ENCODE data around the gene EML3. TPM values are rescaled to one million over a fixed set of nuclear protein-coding genes. Genes with fewer than 3 reads are reported as not detected.
A peak's percentile ranks its signal among the peaks of the same experiment; 100 is the strongest.

EML3 gene
- total and polyA plus RNA-seq, 3 donors from 2014 or later, result 29.3 to 57.8 (median 39.3) TPM

DNA sequence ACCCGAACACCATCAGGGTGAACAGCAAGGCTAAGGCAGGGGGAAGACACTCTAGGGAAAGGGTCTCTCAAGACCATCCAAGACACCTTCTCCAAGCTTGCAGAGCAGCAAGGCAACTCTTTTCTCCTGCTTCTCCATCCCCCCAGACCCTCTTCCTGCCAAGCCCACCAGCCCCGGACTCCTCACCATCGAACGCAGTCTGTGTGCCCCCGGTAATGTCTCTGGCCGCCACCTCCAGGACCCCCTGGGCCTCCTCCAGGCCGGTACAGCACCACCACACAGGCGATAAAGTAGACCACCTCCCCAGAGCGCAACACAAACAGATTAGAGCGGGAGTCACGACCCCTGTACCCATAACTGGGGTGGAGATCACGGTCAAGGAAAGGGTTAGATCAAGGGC lies 3.8 kb downstream of the EML3 start:
- Histone ChIP-seq H3K9me3 (no peaks in the 10 kb centered on the region), H3K36me3 (ENCODE audit: low read depth, missing control alignments) (no peaks in the 10 kb centered on the region), H3K27me3 (no peaks in the 10 kb centered on the region), H3K4me1 (peaks cover 29% of the 10 kb centered on the region), H3K27ac (no peak overlapping the region), H3K4me3 (no peak overlapping the region)
- TF ChIP-seq, protein P1, sequence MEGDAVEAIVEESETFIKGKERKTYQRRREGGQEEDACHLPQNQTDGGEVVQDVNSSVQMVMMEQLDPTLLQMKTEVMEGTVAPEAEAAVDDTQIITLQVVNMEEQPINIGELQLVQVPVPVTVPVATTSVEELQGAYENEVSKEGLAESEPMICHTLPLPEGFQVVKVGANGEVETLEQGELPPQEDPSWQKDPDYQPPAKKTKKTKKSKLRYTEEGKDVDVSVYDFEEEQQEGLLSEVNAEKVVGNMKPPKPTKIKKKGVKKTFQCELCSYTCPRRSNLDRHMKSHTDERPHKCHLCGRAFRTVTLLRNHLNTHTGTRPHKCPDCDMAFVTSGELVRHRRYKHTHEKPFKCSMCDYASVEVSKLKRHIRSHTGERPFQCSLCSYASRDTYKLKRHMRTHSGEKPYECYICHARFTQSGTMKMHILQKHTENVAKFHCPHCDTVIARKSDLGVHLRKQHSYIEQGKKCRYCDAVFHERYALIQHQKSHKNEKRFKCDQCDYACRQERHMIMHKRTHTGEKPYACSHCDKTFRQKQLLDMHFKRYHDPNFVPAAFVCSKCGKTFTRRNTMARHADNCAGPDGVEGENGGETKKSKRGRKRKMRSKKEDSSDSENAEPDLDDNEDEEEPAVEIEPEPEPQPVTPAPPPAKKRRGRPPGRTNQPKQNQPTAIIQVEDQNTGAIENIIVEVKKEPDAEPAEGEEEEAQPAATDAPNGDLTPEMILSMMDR (IDR thresholded peaks at IDR 0.05), result no peak
- TF ChIP-seq POLR2A (IDR thresholded peaks at IDR 0.05), result no peak
- WGBS, 2 donors, result 88 to 92% methylated on average over 12 of the region's 12 CpGs
- intact Hi-C loops (cut with DNase I; ENCODE audit: low total_unique reads), result no loop called here
- DNase-seq, result no peak

DNA sequence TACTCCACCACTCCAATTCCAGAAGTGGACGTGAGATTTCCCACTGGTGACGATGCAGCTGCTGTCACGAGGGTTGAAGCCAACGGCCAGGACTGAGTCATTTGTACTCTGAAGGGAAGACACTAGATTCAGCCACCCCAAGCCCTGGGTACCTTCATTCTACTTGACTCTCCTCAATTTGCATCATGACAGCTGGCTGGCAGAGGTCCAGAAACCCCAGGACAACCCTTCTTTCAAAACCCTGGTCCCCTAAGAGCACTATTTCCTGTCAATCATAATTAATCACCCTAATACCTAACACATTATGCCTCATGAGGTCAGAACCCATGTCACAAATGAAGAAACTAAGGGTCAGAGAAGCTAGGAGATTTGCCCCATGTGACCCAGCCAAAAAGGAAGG lies 4.9 kb downstream of the EML3 start:
- TF ChIP-seq, protein P1 (IDR thresholded peaks at IDR 0.05), result no peak
- TF ChIP-seq POLR2A (IDR thresholded peaks at IDR 0.05), result no peak
- 89 to 97% methylated on average over 3 to 4 of the region's 4 CpGs for WGBS, 2 donors
- Histone ChIP-seq H3K9me3 (no peaks in the 10 kb centered on the region), H3K27ac (no peak overlapping the region), H3K4me1 (peaks cover 27% of the 10 kb centered on the region), H3K4me3 (no peak overlapping the region), H3K27me3 (no peaks in the 10 kb centered on the region), H3K36me3 (ENCODE audit: low read depth, missing control alignments) (no peaks in the 10 kb centered on the region)
- no peak for DNase-seq
- intact Hi-C loops (cut with DNase I; ENCODE audit: low total_unique reads), result no loop called here

DNA sequence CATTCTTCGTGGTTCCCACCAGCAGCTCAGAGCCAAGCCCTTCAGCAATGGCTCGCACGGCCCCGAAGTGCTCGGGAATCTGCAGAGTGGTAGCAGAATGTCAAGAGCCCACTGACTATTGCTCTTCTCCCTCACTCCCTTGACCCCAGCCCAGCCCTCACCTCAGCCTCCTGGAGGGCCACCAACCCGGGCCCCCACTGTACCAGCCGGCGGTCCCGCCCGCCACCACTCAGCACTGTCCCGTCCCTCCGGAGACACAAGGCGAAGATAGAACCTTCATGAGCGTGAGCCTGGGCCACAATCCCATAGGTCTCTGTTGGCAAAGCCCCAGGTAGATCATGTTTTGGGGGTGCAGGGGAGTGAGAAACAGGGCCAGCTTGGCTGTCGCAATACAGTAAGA lies 6.7 kb downstream of the EML3 start:
- intact Hi-C loops (cut with DNase I; ENCODE audit: low total_unique reads), result no loop called here
- H3K36me3 ChIP-seq (ENCODE audit: low read depth, missing control alignments), result no peaks in the 10 kb centered on the region
- no peaks in the 10 kb centered on the region for H3K9me3 ChIP-seq
- WGBS, 2 donors, result 92 to 93% methylated on average over 15 of the region's 15 CpGs
- H3K27ac ChIP-seq, result no peak overlapping the region
- peaks cover 20% of the 10 kb centered on the region for H3K4me1 ChIP-seq
- H3K4me3 ChIP-seq, result no peak overlapping the region
- H3K27me3 ChIP-seq, result no peaks in the 10 kb centered on the region
- DNase-seq, result no peak
- no peak for TF ChIP-seq POLR2A (IDR thresholded peaks at IDR 0.05)
- TF ChIP-seq, protein P1 (IDR thresholded peaks at IDR 0.05), result no peak

DNA sequence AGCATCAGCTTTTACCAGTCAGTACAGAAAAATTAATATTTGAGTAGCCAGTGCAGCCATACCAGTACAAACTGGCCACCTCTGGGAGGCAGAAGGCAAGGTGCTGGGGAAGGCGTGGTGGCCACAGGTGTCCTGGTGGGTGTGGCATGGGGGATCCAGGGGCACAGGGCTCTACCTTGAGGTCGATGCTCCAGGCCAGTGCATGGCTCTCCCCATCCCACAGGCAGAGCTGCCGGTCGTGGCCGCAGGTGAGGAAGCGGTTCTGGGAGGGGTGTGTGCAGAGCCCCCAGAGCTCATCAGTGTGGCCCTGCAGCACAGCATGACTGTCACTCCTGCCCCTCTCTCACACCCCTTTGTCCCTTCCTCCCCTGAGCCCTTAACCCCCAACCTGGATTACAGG lies 7.1 kb downstream of the EML3 start:
- DNase-seq, result no peak
- Histone ChIP-seq H3K27ac (no peak overlapping the region), H3K4me1 (peaks cover 17% of the 10 kb centered on the region), H3K4me3 (no peak overlapping the region), H3K36me3 (ENCODE audit: low read depth, missing control alignments) (no peaks in the 10 kb centered on the region), H3K9me3 (no peaks in the 10 kb centered on the region), H3K27me3 (no peaks in the 10 kb centered on the region)
- 90 to 91% methylated on average over 4 to 6 of the region's 6 CpGs for WGBS, 2 donors
- intact Hi-C loops (cut with DNase I; ENCODE audit: low total_unique reads), result no loop called here
- no peak for TF ChIP-seq POLR2A (IDR thresholded peaks at IDR 0.05)
- TF ChIP-seq, protein P1 (IDR thresholded peaks at IDR 0.05), result no peak

DNA sequence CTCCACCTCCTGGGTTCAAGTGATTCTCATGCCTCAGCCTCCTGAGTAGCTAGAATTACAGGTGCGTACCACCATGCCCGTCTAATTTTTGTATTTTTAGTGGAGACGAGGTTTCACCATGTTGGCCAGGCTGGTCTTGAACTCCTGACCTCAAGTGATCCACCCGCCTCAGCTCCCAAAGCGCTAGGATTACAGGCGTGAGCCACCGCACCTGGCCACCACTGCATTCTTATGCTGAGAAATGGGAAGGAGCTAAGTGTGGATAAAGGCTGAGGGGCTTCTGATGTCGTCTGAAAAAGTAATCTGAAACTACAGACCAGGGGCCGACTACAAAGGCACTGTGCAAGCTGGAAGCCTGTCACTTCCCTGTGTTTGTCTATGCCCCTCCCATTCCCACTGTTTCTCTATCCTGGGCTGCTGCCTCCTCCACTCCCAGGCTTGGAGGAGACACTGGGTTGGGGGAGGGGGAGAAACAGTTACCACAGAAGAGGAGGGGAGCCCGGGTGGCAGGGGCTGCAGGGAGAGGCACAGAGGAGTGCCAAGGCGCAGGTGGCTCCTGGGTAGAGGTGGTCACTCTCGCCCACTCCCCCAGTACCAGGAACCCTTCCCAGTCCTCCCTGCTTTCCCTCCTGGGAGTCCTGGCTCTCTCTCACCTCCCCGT lies 8.0 kb downstream of the EML3 start:
- Histone ChIP-seq H3K4me1 (peaks cover 20% of the 10 kb centered on the region), H3K9me3 (no peaks in the 10 kb centered on the region), H3K4me3 (no peak overlapping the region), H3K27me3 (no peaks in the 10 kb centered on the region), H3K36me3 (ENCODE audit: low read depth, missing control alignments) (no peaks in the 10 kb centered on the region), H3K27ac (no peak overlapping the region)
- TF ChIP-seq POLR2A (IDR thresholded peaks at IDR 0.05), result no peak
- TF ChIP-seq, protein P1 (IDR thresholded peaks at IDR 0.05), result no peak
- intact Hi-C loops (cut with DNase I; ENCODE audit: low total_unique reads), result no loop called here
- 81 to 82% methylated on average over 13 of the region's 13 CpGs for WGBS, 2 donors
- DNase-seq, result peak; percentile 59

Data from testis (tissue), 3 donors.